Measurements from ENCODE around the gene ARHGAP6.

ARHGAP6 gene

GRCh38 chrX:11444052-11444451 lies 221.7 kb downstream of the ARHGAP6 start:
- H3K27ac ChIP-seq (ENCODE audit: low read depth, low read length), result no peak overlapping the region
- H3K4me1 ChIP-seq (ENCODE audit: control insufficient read depth, insufficient read depth, low read length, unreplicated experiment), result peaks cover 23% of the 10 kb centered on the region
- no peaks in the 10 kb centered on the region for H3K27me3 ChIP-seq (ENCODE audit: insufficient read depth, low read length)
- no peak overlapping the region for H3K4me3 ChIP-seq (ENCODE audit: low read depth, low read length)
- no peaks in the 10 kb centered on the region for H3K36me3 ChIP-seq (ENCODE audit: insufficient read depth, low read length)
- H3K79me2 ChIP-seq (ENCODE audit: control insufficient read depth, insufficient read depth, low read length, unreplicated experiment), result no peaks in the 10 kb centered on the region
- no peak overlapping the region for H2AFZ ChIP-seq (ENCODE audit: low read length, unreplicated experiment)

GRCh38 chrX:11439846-11440245 lies 225.9 kb downstream of the ARHGAP6 start:
- Histone ChIP-seq H3K79me2 (ENCODE audit: control insufficient read depth, insufficient read depth, low read length, unreplicated experiment) (no peaks in the 10 kb centered on the region), H3K4me3 (ENCODE audit: low read depth, low read length) (no peak overlapping the region), H2AFZ (ENCODE audit: low read length, unreplicated experiment) (no peak overlapping the region), H3K4me1 (ENCODE audit: control insufficient read depth, insufficient read depth, low read length, unreplicated experiment) (peaks cover 31% of the 10 kb centered on the region), H3K36me3 (ENCODE audit: insufficient read depth, low read length) (no peaks in the 10 kb centered on the region), H3K27ac (ENCODE audit: low read depth, low read length) (no peak overlapping the region), H3K27me3 (ENCODE audit: insufficient read depth, low read length) (no peaks in the 10 kb centered on the region)

- H3K27ac ChIP-seq (ENCODE audit: low read depth, low read length), result no peak overlapping the region; the same call in 1 of the 2 replicates
- peaks cover 33% of the 10 kb centered on the region for H3K4me1 ChIP-seq (ENCODE audit: control insufficient read depth, insufficient read depth, low read length, unreplicated experiment)
- H3K27me3 ChIP-seq (ENCODE audit: insufficient read depth, low read length), result no peaks in the 10 kb centered on the region
- no peak overlapping the region for H2AFZ ChIP-seq (ENCODE audit: low read length, unreplicated experiment)
- no peak overlapping the region; the same call in 1 of the 2 replicates for H3K4me3 ChIP-seq (ENCODE audit: low read depth, low read length)
- no peaks in the 10 kb centered on the region for H3K79me2 ChIP-seq (ENCODE audit: control insufficient read depth, insufficient read depth, low read length, unreplicated experiment)
- H3K36me3 ChIP-seq (ENCODE audit: insufficient read depth, low read length), result no peaks in the 10 kb centered on the region
Observed at GRCh38 chrX:11438767-11439166, 227.0 kb downstream of the ARHGAP6 start.

GRCh38 chrX:11438380-11438723 lies 227.4 kb downstream of the ARHGAP6 start:
- H3K36me3 ChIP-seq (ENCODE audit: insufficient read depth, low read length), result no peaks in the 10 kb centered on the region
- H3K27me3 ChIP-seq (ENCODE audit: insufficient read depth, low read length), result no peaks in the 10 kb centered on the region
- H3K4me3 ChIP-seq (ENCODE audit: low read depth, low read length), result no peak overlapping the region; the same call in 1 of the 2 replicates
- H3K4me1 ChIP-seq (ENCODE audit: control insufficient read depth, insufficient read depth, low read length, unreplicated experiment), result peaks cover 33% of the 10 kb centered on the region
- H2AFZ ChIP-seq (ENCODE audit: low read length, unreplicated experiment), result no peak overlapping the region
- H3K79me2 ChIP-seq (ENCODE audit: control insufficient read depth, insufficient read depth, low read length, unreplicated experiment), result no peaks in the 10 kb centered on the region
- no peak overlapping the region; the same call in 1 of the 2 replicates for H3K27ac ChIP-seq (ENCODE audit: low read depth, low read length)

GRCh38 chrX:11437642-11438379 lies 227.9 kb downstream of the ARHGAP6 start:
- Histone ChIP-seq H3K4me1 (ENCODE audit: control insufficient read depth, insufficient read depth, low read length, unreplicated experiment) (peaks cover 33% of the 10 kb centered on the region), H2AFZ (ENCODE audit: low read length, unreplicated experiment) (no peak overlapping the region), H3K27me3 (ENCODE audit: insufficient read depth, low read length) (no peaks in the 10 kb centered on the region), H3K27ac (ENCODE audit: low read depth, low read length) (peak overlapping the region; percentile 19; the same call in 1 of the 2 replicates), H3K4me3 (ENCODE audit: low read depth, low read length) (no peak overlapping the region), H3K79me2 (ENCODE audit: control insufficient read depth, insufficient read depth, low read length, unreplicated experiment) (no peaks in the 10 kb centered on the region), H3K36me3 (ENCODE audit: insufficient read depth, low read length) (no peaks in the 10 kb centered on the region)

GRCh38 chrX:11435568-11435967 lies 230.2 kb downstream of the ARHGAP6 start:
- H3K27ac ChIP-seq (ENCODE audit: low read depth, low read length), result peak overlapping the region; percentile 64; the same call in 1 of the 2 replicates
- H3K4me1 ChIP-seq (ENCODE audit: control insufficient read depth, insufficient read depth, low read length, unreplicated experiment), result peaks cover 33% of the 10 kb centered on the region
- 0 out of 2 replicates have a peak overlapping the region, but pooled peaks have one; percentile 33 for H3K4me3 ChIP-seq (ENCODE audit: low read depth, low read length)
- peak overlapping the region; percentile 38 for H2AFZ ChIP-seq (ENCODE audit: low read length, unreplicated experiment)
- no peaks in the 10 kb centered on the region for H3K79me2 ChIP-seq (ENCODE audit: control insufficient read depth, insufficient read depth, low read length, unreplicated experiment)
- H3K36me3 ChIP-seq (ENCODE audit: insufficient read depth, low read length), result no peaks in the 10 kb centered on the region
- no peaks in the 10 kb centered on the region for H3K27me3 ChIP-seq (ENCODE audit: insufficient read depth, low read length)

GRCh38 chrX:11434607-11435006 lies 231.1 kb downstream of the ARHGAP6 start:
- H3K27me3 ChIP-seq (ENCODE audit: insufficient read depth, low read length), result no peaks in the 10 kb centered on the region
- no peak overlapping the region for H3K4me3 ChIP-seq (ENCODE audit: low read depth, low read length)
- no peaks in the 10 kb centered on the region for H3K79me2 ChIP-seq (ENCODE audit: control insufficient read depth, insufficient read depth, low read length, unreplicated experiment)
- H3K27ac ChIP-seq (ENCODE audit: low read depth, low read length), result no peak overlapping the region
- H3K36me3 ChIP-seq (ENCODE audit: insufficient read depth, low read length), result no peaks in the 10 kb centered on the region
- H2AFZ ChIP-seq (ENCODE audit: low read length, unreplicated experiment), result no peak overlapping the region
- peaks cover 33% of the 10 kb centered on the region for H3K4me1 ChIP-seq (ENCODE audit: control insufficient read depth, insufficient read depth, low read length, unreplicated experiment)

GRCh38 chrX:11431786-11432185 lies 233.9 kb downstream of the ARHGAP6 start:
- no peaks in the 10 kb centered on the region for H3K27me3 ChIP-seq (ENCODE audit: insufficient read depth, low read length)
- H3K27ac ChIP-seq (ENCODE audit: low read depth, low read length), result no peak overlapping the region
- no peaks in the 10 kb centered on the region for H3K36me3 ChIP-seq (ENCODE audit: insufficient read depth, low read length)
- peaks cover 19% of the 10 kb centered on the region for H3K4me1 ChIP-seq (ENCODE audit: control insufficient read depth, insufficient read depth, low read length, unreplicated experiment)
- H3K79me2 ChIP-seq (ENCODE audit: control insufficient read depth, insufficient read depth, low read length, unreplicated experiment), result no peaks in the 10 kb centered on the region
- no peak overlapping the region for H3K4me3 ChIP-seq (ENCODE audit: low read depth, low read length)
- no peak overlapping the region for H2AFZ ChIP-seq (ENCODE audit: low read length, unreplicated experiment)

- H3K79me2 ChIP-seq (ENCODE audit: control insufficient read depth, insufficient read depth, low read length, unreplicated experiment), result no peaks in the 10 kb centered on the region
- peaks cover 12% of the 10 kb centered on the region for H3K4me1 ChIP-seq (ENCODE audit: control insufficient read depth, insufficient read depth, low read length, unreplicated experiment)
- H3K27me3 ChIP-seq (ENCODE audit: insufficient read depth, low read length), result no peaks in the 10 kb centered on the region
- no peak overlapping the region for H2AFZ ChIP-seq (ENCODE audit: low read length, unreplicated experiment)
- no peaks in the 10 kb centered on the region for H3K36me3 ChIP-seq (ENCODE audit: insufficient read depth, low read length)
- no peak overlapping the region for H3K27ac ChIP-seq (ENCODE audit: low read depth, low read length)
- H3K4me3 ChIP-seq (ENCODE audit: low read depth, low read length), result no peak overlapping the region
Observed at GRCh38 chrX:11430271-11430670, 235.4 kb downstream of the ARHGAP6 start.

- no peaks in the 10 kb centered on the region for H3K79me2 ChIP-seq (ENCODE audit: control insufficient read depth, insufficient read depth, low read length, unreplicated experiment)
- H3K27ac ChIP-seq (ENCODE audit: low read depth, low read length), result no peak overlapping the region
- no peak overlapping the region for H2AFZ ChIP-seq (ENCODE audit: low read length, unreplicated experiment)
- H3K4me1 ChIP-seq (ENCODE audit: control insufficient read depth, insufficient read depth, low read length, unreplicated experiment), result peaks cover 6% of the 10 kb centered on the region
- H3K27me3 ChIP-seq (ENCODE audit: insufficient read depth, low read length), result no peaks in the 10 kb centered on the region
- H3K4me3 ChIP-seq (ENCODE audit: low read depth, low read length), result no peak overlapping the region
- H3K36me3 ChIP-seq (ENCODE audit: insufficient read depth, low read length), result no peaks in the 10 kb centered on the region
Observed at GRCh38 chrX:11429538-11430085, 236.1 kb downstream of the ARHGAP6 start.

- Histone ChIP-seq H3K27me3 (ENCODE audit: insufficient read depth, low read length) (no peaks in the 10 kb centered on the region), H3K27ac (ENCODE audit: low read depth, low read length) (no peak overlapping the region), H3K36me3 (ENCODE audit: insufficient read depth, low read length) (no peaks in the 10 kb centered on the region), H3K79me2 (ENCODE audit: control insufficient read depth, insufficient read depth, low read length, unreplicated experiment) (no peaks in the 10 kb centered on the region), H3K4me1 (ENCODE audit: control insufficient read depth, insufficient read depth, low read length, unreplicated experiment) (peaks cover 14% of the 10 kb centered on the region), H3K4me3 (ENCODE audit: low read depth, low read length) (peak overlapping the region; percentile 86), H2AFZ (ENCODE audit: low read length, unreplicated experiment) (peak overlapping the region; percentile 81)
Observed at GRCh38 chrX:11427453-11428071, 238.2 kb downstream of the ARHGAP6 start.
